Neutrophil (primary cell): ENCODE data around the gene ANTXR2.
A peak's percentile ranks its signal among the peaks of the same experiment; 100 is the strongest.

Source experiments
- H3K27ac ChIP-seq: fragments of 200-600 bp; sonication (generic); 2 replicates; pipeline ENCODE4 v1.5.1; 2016; ENCODE audit warnings: mild to moderate bottlenecking, moderate library complexity
- H3K27me3 ChIP-seq: fragments of 200-600 bp; sonication (generic); 2 replicates; pipeline ENCODE4 v1.6.0; 2016; ENCODE audit warnings: mild to moderate bottlenecking
- H3K36me3 ChIP-seq: fragments of 200-600 bp; sonication (generic); 2 replicates; pipeline ENCODE4 v1.5.1; 2017
- H3K4me1 ChIP-seq, 2 experiments: fragments of 200-600 bp in 1 of 2; sonication (generic) in 1 of 2; 1 replicate in 1 of 2; 2 replicates in 1 of 2; pipeline versions ENCODE4 v1.5.1 to v1.6.1; 2013 to 2016; ENCODE audit warnings: low read depth in 1 of 2, low read length in 1 of 2, mild to moderate bottlenecking in 1 of 2, moderate library complexity in 1 of 2; ENCODE audit not compliant: control insufficient read depth in 1 of 2, insufficient read depth in 1 of 2
- H3K4me3 ChIP-seq, 2 experiments: fragments of 200-600 bp in 1 of 2; sonication (generic) in 1 of 2; 1 replicate in 1 of 2; 2 replicates in 1 of 2; pipeline ENCODE4 v1.5.1; 2013 to 2016; ENCODE audit warnings: low read depth in 1 of 2, low read length in 1 of 2, mild to moderate bottlenecking in 1 of 2, moderate library complexity in 1 of 2
- H3K9me3 ChIP-seq: fragments of 200-600 bp; sonication (generic); 2 replicates; pipeline ENCODE4 v1.5.1; 2016
- CTCF ChIP-seq: fragments of 200-600 bp; sonication (generic); IDR thresholded peaks from 2 replicates; pipeline ENCODE4 v1.5.1; 2016; ENCODE audit warnings: antibody characterized with exemption

The ANTXR2 gene

GRCh38 chr4:79923281-79923680 lies 149.7 kb downstream of the ANTXR2 start:
- no peak for TF ChIP-seq CTCF
- Histone ChIP-seq H3K27ac (peak overlapping the region; percentile 38), H3K4me1 (peaks cover 5 to 11% of the 10 kb centered on the region in 2 experiments)

GRCh38 chr4:79922011-79922410 lies 151.0 kb downstream of the ANTXR2 start:
- TF ChIP-seq CTCF, result no peak
- no peak overlapping the region for H3K27ac ChIP-seq
- no peaks in the 10 kb centered on the region for H3K27me3 ChIP-seq
- no peak overlapping the region for H3K4me3 ChIP-seq
- H3K36me3 ChIP-seq, result peaks cover 3% of the 10 kb centered on the region
- no peaks in the 10 kb centered on the region for H3K9me3 ChIP-seq
- H3K4me1 ChIP-seq, result peaks cover 9 to 13% of the 10 kb centered on the region in 2 experiments

More at GRCh38 chr4:79923281-79923680, 149.7 kb downstream of the ANTXR2 start:
- H3K27me3 ChIP-seq, result no peaks in the 10 kb centered on the region
- peaks cover 3% of the 10 kb centered on the region for H3K36me3 ChIP-seq
- H3K9me3 ChIP-seq, result no peaks in the 10 kb centered on the region
- no peak overlapping the region for H3K4me3 ChIP-seq

GRCh38 chr4:79920163-79920853 lies 152.7 kb downstream of the ANTXR2 start:
- TF ChIP-seq CTCF, result no peak
- H3K27me3 ChIP-seq, result no peaks in the 10 kb centered on the region
- H3K4me1 ChIP-seq, result peaks cover 10 to 13% of the 10 kb centered on the region in 2 experiments
- H3K9me3 ChIP-seq, result no peaks in the 10 kb centered on the region
- no peak overlapping the region for H3K27ac ChIP-seq
- H3K4me3 ChIP-seq, result no peak overlapping the region
- no peaks in the 10 kb centered on the region for H3K36me3 ChIP-seq

GRCh38 chr4:79918292-79918691 lies 154.7 kb downstream of the ANTXR2 start:
- Histone ChIP-seq H3K27ac (no peak overlapping the region), H3K27me3 (no peaks in the 10 kb centered on the region), H3K36me3 (no peaks in the 10 kb centered on the region), H3K4me1 (peaks cover 6 to 8% of the 10 kb centered on the region in 2 experiments), H3K4me3 (no peak overlapping the region), H3K9me3 (no peaks in the 10 kb centered on the region)
- TF ChIP-seq CTCF, result no peak

GRCh38 chr4:79917246-79917645 lies 155.8 kb downstream of the ANTXR2 start:
- Histone ChIP-seq H3K27me3 (no peaks in the 10 kb centered on the region), H3K27ac (no peak overlapping the region), H3K4me1 (peaks cover 2 to 4% of the 10 kb centered on the region in 2 experiments), H3K9me3 (no peaks in the 10 kb centered on the region), H3K36me3 (no peaks in the 10 kb centered on the region), H3K4me3 (no peak overlapping the region)
- no peak for TF ChIP-seq CTCF
